NCI-H524 treated with DMSO at 0.1 percent for 48 hours (cell line): ENCODE measurements around the gene SLC36A3.
"Not testable (repeated sequence)": the region's sequence is repeated elsewhere in the genome, so short reads cannot be mapped to it uniquely, and the experiment has no call there.

Experiments
- DNase-seq: peaks from one replicate; lab custom pipeline; 2025; lab: John Stamatoyannopoulos, UW

The SLC36A3 gene

GRCh38 chr5:151258816-151259215, 44.8 kb downstream of the SLC36A3 start:
- no peak for DNase-seq

GRCh38 chr5:151258201-151258611, 45.4 kb downstream of the SLC36A3 start:
- no peak for DNase-seq

GRCh38 chr5:151257731-151258181, 45.8 kb downstream of the SLC36A3 start:
- no peak for DNase-seq

- no peak for DNase-seq
Measured at GRCh38 chr5:151255621-151256286, 47.8 kb downstream of the SLC36A3 start.

- DNase-seq, result not testable (repeated sequence)
Measured at GRCh38 chr5:151254990-151255389, 48.6 kb downstream of the SLC36A3 start.

- no peak for DNase-seq
Measured at GRCh38 chr5:151254556-151254955, 49.0 kb downstream of the SLC36A3 start.

- no peak for DNase-seq
Measured at GRCh38 chr5:151253605-151253950, 50.0 kb downstream of the SLC36A3 start.

- peak; percentile 86 for DNase-seq
Measured at GRCh38 chr5:151252762-151253604, 50.6 kb downstream of the SLC36A3 start, which contains the start of gene GM2A. Gene GM2A, plus strand, starts transcription at chr5:151253185. Its CDS starts 32 bp downstream, at chr5:151253217.

GRCh38 chr5:151251621-151252020, 51.9 kb downstream of the SLC36A3 start:
- no peak for DNase-seq

- no peak for DNase-seq
Measured at GRCh38 chr5:151251001-151251551, 52.5 kb downstream of the SLC36A3 start.

GRCh38 chr5:151250346-151251000, 53.1 kb downstream of the SLC36A3 start:
- no peak for DNase-seq

- no peak for DNase-seq
Measured at GRCh38 chr5:151249281-151249680, 54.3 kb downstream of the SLC36A3 start.

GRCh38 chr5:151248651-151249050, 54.9 kb downstream of the SLC36A3 start:
- DNase-seq, result peak; percentile 77

GRCh38 chr5:151245680-151246219, 57.8 kb downstream of the SLC36A3 start:
- DNase-seq, result no peak

- no peak for DNase-seq
Measured at GRCh38 chr5:151244206-151244605, 59.4 kb downstream of the SLC36A3 start.

- DNase-seq, result no peak
Measured at GRCh38 chr5:151243564-151243963, 60.0 kb downstream of the SLC36A3 start.

- DNase-seq, result no peak
Measured at GRCh38 chr5:151243127-151243526, 60.4 kb downstream of the SLC36A3 start.

- no peak for DNase-seq
Measured at GRCh38 chr5:151240924-151241635, 62.5 kb downstream of the SLC36A3 start.

GRCh38 chr5:151240268-151240835, 63.2 kb downstream of the SLC36A3 start:
- not testable (repeated sequence) for DNase-seq

GRCh38 chr5:151239237-151239861, 64.2 kb downstream of the SLC36A3 start:
- no peak for DNase-seq
